G401 (cell line): Measurements from ENCODE around the gene PRKCD. TPM values are rescaled to one million over a fixed set of nuclear protein-coding genes. Genes with fewer than 3 reads are reported as not detected.

Source experiments
- DNase-seq: peaks from one replicate; pipeline ENCODE4 v3.0.0-alpha.2; 2015; ENCODE audit warnings: low spot score
- in situ Hi-C: cut with HindIII; loops from 2 replicates; pipeline ENCODE4 v1.10.0; 2016; ENCODE audit warnings: low sequenced_read_pairs, mixed read lengths
- total RNA-seq: library from RNA; depleted of rRNA; stranded (reverse); fragments of >200 nt; shearing (Covaris generic); gene quantifications from 2 replicates; pipeline ENCODE4 v1.2.3, GENCODE V29; 2014

The PRKCD gene
- total RNA-seq, 1 experiment from 2014 or later: 18.9 TPM

DNA sequence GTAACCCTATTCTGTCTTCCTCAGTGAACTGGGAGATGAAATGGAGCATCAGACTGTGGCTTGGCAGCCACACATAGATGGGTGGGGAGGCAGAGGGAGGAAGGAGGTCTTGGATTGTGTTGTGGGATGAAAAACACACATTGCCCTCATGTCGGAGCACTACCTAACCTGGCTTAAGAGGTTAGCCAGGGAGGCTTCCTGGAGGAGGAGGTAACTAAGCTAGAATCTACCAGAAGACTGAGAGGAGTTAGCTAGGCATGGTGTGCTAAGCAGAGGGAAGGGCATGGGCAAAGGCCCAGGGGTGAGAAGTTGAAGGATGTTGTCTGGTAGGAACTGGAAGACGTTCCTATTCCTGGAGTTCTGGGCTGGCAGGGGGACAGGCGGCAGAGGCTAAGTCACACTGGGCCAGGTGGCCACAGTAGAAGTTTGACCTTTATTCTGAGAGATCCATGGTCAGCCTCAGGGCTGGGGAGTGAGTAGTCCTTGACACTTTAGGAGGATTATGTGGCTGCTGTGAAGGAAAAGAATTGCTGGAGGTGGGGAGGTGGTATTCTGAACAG, 7.7 kb upstream of the PRKCD start:
- DNase-seq: no peak
- in situ Hi-C loops: no loop called here

DNA sequence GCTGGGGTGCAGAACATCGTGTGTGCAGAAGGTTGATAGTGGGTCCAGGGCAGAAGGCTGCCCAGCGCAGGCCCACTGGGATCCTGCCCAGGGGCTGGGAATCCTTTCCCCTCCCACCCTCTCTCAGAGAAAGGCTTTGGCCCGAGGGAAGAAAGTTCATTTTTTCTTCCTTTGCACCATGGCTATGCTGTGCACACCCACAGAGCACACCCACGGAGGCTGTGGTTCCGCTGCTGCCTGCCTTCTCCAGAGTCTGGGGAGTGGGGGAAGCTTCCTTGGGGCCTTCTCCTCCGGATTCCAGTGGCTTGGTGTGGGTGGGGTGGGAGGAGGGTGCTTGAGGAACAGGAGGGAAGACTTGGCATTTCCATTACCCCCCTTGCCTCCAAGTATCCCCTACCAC, 7.0 kb upstream of the PRKCD start:
- no peak for DNase-seq
- in situ Hi-C loops: no loop called here

DNA sequence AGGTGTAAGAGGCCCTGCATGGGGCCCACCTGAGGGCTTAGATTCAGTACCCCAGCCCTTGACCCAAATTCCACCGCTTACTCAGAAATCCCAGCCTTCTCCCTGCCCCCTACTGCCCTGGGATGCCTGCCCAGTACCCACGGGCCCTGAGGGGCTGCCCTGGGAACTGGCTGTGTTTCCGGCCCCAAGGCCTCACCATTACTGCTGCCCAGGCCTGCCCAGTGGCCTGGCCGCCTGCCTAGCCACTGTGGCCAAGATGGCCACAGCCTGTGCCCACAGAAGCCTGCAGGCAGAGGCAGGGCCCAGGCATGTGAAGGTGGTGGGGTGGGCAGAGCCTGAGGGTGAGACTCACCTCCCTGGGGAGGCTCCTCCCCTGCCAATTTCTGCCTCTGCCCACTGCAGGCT, 6.1 kb upstream of the PRKCD start:
- in situ Hi-C loops: no loop called here
- no peak for DNase-seq

- in situ Hi-C loops: no loop called here
Measured at GRCh38 chr3:53155760-53156159, 5.2 kb upstream of the PRKCD start.

GRCh38 chr3:53156368-53156834, 4.6 kb upstream of the PRKCD start:
- no peak for DNase-seq

More at GRCh38 chr3:53155760-53156159, 5.2 kb upstream of the PRKCD start:
- no peak for DNase-seq

DNA sequence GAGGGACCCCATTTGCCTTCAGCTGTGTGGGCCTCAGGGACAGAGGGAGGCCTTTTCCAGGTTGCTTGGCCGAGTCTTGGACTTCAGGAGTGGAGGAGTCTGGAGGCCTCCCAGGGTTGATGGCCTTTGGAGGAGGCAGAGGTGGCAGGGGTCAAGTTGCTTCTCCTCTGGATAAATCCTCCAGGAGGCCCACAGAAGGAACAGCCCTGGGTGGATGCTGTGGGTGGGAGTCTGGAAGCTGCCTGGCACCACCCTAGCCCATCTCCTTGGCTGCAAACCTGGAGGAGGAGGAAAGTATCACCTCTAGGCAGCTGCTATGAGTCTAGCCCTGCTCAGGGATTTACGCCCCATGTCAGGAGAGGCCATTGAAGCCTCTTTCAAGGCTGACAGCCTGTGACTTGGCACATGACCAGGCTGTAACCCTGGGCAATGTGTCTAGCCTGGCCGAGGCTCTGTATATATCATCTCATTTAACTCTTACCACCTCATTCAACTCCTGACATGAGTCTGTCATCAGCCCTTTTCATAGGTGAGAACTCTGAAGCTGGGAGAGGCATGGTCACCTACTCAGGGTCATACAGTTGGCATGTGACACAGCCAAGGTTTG, 2.9 kb upstream of the PRKCD start:
- in situ Hi-C loops: no loop called here
- no peak for DNase-seq

More at GRCh38 chr3:53156368-53156834, 4.6 kb upstream of the PRKCD start:
- in situ Hi-C loops: no loop called here

GRCh38 chr3:53158765-53159155, 2.2 kb upstream of the PRKCD start:
- DNase-seq: no peak
- in situ Hi-C loops: no loop called here

GRCh38 chr3:53159156-53160060, 1.6 kb upstream of the PRKCD start:
- DNase-seq: no peak
- in situ Hi-C loops: no loop called here

DNA sequence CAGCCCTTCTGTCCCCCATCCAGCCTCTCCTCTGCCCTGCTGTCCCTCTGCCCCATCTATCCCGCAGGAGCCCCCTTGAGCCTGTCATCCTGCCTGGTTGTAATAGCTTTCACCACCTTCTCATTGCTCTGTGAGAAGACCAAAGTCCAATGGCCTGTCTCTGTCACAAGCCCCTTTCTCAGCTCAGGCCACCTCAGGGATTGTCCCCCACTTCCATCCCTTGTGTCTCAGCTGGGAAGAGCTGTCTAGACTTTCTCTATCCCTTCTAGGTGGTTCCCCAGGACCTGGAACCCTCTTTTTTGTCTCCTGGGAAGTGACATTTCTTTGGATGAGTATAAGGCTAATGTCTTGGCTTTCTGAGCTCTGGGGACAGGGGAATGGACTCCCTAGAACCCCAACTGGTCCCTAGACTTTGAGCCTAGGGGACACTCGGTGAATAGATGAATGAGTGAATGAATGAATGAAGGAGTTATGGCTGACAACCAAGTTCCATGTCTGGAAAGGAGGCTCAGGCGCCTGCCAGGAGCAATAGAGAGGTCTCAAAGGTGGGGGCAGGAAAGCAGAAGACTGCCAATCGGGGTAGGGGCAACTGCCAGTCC, 849 bp upstream of the PRKCD start:
- no peak for DNase-seq
- in situ Hi-C loops: no loop called here

GRCh38 chr3:53161450-53161819, 426 bp downstream of the PRKCD start:
- no peak for DNase-seq
- in situ Hi-C loops: no loop called here

- DNase-seq: no peak
- in situ Hi-C loops: no loop called here
Measured at GRCh38 chr3:53161820-53162671, 1.0 kb downstream of the PRKCD start.

DNA sequence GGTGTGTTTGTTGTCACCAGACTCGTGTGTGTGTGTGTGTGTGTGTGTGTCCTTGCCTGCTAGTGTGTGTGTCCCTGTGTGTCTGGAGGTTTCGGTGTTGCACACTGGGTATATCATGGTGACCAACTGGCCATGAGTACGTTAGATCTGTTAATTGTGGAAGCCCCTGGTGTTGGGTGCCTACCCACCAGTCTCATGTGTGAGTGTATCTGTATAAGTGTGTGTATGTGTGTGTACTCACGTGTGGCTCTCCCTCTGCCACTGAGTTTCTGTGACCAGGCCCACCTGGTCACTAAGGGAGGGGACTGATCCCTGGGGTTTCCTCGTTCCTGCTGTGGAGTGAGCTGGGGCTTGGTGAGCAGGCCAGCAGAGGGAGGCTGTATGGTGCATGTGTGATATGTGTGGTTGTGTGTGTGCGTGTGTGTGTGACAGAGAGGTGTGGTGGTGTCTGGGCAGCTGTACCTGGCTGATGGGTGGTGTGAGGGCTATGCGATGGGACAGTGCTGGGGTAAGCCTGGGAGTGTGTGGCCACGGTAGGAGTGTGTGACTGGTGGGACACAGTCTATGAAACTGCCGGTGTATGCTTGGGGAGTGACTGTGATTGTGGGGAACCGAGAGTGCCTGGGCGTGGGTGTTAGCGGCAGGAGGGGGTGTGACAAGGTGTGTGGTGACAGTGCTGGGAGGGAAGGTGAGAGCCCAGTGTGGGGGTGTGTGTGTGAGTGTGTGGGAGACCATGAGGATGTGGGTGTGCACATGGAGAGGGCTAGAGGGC, 1.8 kb downstream of the PRKCD start:
- DNase-seq: no peak
- in situ Hi-C loops: no loop called here

DNA sequence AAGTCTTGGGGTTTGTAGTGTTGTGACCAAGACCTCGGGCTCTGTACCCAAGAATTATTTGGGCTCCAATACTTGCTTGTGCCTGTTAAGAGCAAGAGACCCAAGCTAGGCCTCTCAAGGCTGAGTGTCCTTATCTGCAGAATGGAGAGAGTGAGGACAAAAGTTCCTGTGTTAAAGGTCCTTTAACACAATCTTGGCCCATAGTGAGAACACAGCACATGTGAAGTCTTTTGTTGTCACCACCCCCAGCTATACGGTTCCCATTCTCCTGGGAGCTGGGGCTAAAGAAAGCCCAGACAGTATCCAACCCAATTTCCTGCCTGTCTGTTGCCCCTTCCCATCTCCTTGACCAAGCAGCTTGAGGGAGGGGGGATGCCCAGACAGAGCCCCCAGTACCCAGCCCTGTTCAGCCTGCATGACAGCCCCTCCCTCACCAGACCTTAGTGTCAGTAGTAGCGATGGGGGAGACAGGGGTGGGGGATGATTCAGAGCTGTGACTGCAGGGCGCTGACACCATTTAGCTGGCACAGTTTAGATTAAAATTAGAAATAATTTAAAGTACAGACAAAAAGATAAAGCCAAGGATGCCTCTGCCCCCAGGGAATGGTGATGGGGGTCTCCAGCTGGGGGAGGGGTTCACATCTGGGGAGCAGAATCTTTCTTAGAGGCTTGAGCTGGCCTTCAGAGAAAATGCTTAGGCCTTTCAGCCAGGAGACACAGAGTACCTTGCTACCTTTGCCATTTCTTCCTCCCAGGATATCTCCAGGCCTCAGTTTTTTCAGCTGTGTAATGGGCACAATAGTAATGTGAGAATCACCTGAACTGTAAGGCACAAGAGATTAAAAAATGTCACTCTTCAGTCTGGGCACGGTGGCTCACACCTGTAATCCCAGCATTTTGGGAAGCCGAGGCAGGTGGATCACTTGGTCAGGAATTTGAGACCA, 2.7 kb downstream of the PRKCD start:
- DNase-seq: no peak

DNA sequence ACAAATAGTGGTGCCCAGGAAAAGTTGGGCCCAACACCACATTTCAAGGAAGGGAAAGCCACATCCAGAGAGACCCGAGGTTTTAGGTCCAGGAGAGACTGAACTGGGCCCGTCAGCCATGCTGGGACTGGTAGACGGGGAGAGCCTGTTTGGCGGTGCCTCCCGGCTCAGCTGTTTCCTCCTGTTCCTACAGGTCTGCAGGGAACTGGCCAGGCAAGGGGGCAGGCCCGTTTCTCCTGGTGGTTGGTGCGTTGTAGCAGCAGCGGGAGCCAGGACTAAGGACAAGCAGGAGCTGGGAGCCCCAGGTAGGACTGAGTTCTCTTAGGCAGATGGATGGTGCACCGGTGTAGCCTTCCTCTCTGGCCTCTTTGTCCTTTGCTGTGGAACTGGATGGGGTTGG, 3.9 kb downstream of the PRKCD start:
- in situ Hi-C loops: no loop called here
- DNase-seq: no peak

More for the DNA sequence above, 2.7 kb downstream of the PRKCD start:
- in situ Hi-C loops: no loop called here

DNA sequence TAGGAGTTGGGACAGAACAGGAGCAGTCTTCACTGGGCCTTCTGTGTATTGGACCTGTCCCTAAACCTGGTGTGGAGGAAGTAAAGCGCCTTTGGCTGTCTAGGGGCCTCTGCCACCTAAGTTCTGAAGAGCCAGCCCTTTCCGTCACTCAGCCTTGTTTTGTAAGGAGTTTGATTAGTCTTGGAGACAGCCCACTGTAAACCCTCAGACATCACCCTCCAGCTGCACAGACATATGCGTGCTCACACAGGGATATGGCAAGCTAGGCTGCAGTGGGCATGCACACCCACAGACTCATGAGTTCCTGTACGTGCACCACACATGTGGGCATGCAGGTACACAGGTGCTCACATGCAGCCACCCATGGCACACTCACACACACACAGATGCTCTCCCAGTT, 5.2 kb downstream of the PRKCD start:
- no peak for DNase-seq
- in situ Hi-C loops: no loop called here

- DNase-seq: peak; percentile 47
- in situ Hi-C loops: no loop called here
Measured at GRCh38 chr3:53166781-53167291, 5.8 kb downstream of the PRKCD start.
